Middle frontal gyrus (tissue), 1 donor: ENCODE measurements around the gene GAMT.
A peak's percentile ranks its signal among the peaks of the same experiment; 100 is the strongest.
"Not testable (repeated sequence)": the region's sequence is repeated elsewhere in the genome, so short reads cannot be mapped to it uniquely, and the experiment has no call there.

ENCODE experiments used
- DNase-seq: peaks from one replicate; pipeline ENCODE4 v3.0.0-alpha.2; 2015; ENCODE audit warnings: low spot score; ENCODE audit errors: extremely low spot score

The GAMT gene

DNA sequence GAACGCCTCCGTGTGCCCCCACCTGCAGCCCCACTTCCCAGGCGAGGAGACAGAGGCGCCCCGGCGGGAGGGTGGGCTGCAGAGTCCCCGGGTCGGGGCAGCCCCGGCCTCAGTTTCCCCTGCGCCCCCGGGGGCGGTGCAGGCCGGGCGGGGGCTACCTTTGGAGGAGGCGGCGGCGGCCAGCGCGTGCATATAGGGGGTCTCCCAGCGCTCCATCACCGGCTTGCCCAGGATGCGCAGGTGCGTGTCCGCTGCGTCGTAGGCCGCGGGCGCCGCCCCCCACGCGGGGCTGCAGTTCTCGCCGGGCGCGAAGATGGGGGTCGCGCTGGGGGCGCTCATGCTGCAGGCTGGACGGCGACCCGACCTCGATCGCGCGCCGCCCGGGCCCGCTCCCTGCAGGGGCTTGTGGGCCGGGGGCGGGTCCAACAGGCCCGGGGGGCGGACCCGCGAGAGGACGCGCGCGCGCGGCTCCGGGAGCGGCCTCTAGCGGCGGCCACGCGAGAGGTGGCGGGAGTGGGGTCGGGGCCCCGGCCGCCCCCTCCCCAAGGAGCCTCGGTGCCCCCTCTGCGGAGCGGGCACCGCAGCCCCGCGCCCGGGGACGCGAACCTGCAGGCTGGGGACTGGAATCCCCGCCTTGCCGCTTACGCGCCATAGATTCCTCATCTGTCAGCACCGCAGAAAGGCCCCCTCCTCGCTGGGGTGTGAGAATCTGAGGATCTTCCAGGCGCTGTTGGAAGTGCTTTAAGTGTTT, at the start of gene GAMT:
Gene GAMT (minus strand): TSS at position 405 of the 751 bp plus-strand sequence. CDS start 66 bp downstream, at position 339.
- no peak for DNase-seq

DNA sequence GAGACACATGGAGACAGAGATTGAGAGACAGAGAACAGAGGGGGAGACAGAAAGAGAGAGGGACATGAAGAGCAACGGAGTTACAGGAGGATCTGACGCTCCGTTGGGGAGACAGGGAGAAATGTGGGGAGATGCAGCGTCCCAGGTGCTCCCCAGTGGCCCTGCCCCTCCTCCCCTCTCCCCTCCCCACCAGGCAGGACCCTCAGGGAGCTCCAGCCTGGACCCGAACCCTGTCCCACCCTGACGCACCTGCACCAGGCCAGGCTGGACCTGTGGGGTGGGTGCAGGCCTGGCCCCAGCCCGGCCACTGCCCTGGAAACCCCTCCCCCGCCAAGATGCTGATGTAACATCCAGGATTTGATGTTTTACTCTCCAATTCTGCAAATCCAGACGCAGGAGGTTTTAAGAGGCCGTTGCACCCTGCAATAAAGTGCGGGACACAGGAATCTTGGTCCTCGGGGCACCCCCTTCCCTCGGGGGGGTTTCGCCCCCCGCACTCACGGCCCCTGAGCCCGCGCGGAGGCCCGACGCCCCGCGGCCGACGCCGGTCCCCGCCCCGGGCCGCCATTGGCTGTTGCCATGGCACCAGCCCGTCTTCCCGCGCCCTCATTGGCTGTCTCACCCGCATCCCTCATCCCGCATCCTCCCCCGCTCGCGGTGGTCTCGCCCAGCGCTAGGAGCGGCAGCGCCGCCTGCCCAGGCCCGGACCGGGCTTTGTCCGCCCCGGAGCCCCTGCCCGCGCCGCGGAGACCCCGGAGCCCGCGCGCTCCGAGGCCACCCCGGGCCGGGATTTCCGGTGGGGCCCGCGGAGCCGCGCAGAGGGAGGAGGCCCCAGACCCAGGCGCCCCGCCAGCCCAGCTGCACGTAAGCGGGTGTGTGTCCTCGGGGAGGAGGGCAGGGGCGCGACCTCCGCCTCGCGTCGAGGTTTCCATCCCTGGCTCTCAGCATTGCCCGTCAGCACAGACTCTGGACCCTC, 48.4 kb upstream of the GAMT start, which contains the start of gene APC2:
Gene APC2 (plus strand): TSS at position 655 of the 976 bp plus-strand sequence. CDS start 2,881 bp downstream, outside the sequence.
- peak; percentile 78 for DNase-seq

DNA sequence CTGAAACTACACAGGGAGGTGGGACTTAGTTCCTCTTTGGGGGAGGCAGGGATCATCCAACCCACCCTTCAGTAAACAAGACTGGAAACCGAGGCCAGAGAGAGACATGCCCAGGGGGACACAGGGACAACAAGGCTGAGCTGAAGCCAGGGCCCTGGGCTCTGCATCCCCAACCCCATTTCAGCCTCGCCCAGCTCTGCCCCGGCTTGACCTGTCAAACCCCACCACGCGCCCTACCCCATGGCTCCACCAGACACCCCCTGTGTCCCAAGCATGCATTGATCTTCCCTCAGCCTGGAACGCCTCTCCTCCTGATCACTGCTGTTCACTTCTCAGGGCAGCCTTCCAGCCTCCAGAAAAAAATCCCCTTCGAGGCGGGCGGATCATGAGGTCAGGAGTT, 46.6 kb upstream of the GAMT start:
- DNase-seq = no peak

GRCh38 chr19:1447504-1447903, 46.2 kb upstream of the GAMT start:
- no peak for DNase-seq

DNA sequence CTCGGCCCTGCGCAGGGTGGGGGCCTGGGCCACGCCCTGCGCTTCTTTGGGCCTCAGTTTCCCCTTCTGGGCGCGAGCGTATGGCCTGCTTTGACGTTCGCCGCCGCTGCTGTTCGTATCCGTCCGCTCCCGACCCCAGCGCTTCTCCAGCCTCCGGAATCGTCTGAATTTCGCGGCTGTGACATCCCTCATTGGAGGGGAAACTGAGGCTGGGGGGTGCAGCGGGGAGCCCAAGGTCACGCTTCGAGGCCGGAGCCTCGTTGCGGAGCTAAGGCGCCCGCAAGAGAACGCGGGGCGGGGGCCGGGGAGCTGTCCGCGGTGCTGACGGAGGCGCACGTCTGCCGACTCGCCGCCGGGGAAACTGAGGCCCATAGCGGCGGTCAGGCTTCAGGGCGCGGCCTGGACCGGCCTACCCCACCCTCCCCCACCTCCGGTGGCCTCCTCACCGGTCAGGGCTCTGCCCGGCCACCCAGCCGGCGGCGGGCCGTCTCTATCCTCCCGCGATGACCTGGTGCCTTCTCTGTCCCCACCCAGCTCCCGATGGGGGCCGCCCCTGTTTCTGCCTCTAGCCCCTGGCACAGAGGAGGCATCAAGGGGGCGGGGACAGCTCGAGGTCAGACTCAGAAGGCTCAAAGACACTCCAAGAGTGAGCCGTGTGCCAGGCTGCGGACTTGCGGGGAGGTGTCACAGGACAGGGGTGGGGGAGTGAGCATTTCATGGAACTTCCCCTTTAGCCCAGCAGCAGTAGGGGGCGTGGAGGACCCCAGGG, 45.6 kb upstream of the GAMT start:
- no peak for DNase-seq

DNA sequence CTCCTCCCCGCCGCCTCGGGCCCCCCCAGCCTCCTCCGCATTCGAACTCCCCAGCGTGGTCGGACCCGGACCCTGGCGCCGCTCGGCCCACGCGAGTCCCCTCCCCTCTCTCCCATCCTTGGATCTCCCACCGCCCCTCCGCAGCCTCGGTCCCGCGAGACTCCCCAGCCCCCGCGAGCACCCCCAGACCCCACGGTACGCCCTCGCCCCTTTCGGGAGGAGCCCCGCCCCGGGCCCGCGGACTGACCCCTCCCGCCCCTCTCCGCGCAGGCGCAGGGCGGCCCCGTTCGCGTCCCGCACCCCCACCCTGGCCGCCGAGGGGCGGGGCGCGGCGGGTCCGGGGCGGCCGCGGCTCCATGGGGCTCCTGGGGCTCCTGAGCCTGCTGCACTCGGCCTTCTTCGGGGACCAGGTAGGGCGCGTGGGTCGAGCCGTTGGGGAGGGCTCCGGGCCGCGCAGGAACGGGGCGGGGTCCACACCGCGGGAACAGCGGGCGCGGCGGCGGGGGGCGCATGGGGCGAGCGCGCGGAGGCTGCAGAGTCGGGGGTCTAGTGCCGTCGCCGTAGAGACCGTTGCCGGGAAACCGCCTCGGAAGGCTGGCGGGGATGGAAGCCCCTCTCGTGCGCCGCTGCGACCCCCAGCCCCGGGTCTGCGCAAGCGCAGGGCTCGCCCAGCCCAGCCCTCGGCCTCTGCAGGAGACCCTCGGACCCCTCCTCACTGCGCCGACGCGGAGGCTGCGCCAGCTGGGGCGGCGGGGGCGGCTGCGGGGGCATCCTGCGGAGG, 44.8 kb upstream of the GAMT start:
- no peak for DNase-seq

DNA sequence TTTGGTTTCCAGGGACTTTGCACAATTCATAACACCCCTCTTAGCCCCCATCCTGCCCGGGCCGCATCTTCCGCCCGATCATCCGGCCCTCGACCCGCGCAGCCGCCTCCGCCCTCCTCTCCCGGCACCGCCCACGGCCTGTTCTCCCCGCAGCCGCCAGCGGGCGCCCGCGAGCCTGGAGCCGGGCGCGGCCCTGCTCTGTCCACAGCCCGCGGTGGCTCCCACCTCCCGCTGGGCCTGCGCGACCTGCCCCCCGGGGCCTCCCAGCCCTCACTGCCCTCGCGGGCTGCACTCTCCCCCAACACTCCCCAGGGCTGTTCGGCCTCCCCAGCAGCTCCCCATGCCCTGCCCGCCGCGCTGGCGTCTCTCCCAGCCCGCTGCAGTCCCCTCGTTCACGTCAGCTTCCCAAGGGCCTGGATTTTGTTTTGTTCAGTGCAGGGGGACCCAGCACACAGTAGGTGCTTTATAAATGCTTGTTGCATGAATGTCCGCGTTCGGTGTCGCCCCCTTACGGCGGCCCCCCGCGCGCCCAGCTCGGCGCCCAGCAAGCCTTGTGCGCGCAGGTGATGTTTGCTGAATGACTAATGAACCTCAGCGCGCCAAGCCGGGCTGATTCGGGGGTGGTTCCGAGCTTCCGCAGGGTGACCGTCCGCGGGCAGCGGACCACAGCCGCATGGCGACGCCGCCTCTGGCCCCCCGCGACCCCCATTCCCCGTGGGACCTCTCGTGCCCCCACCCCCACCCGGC, 44.0 kb upstream of the GAMT start:
- DNase-seq = no peak

DNA sequence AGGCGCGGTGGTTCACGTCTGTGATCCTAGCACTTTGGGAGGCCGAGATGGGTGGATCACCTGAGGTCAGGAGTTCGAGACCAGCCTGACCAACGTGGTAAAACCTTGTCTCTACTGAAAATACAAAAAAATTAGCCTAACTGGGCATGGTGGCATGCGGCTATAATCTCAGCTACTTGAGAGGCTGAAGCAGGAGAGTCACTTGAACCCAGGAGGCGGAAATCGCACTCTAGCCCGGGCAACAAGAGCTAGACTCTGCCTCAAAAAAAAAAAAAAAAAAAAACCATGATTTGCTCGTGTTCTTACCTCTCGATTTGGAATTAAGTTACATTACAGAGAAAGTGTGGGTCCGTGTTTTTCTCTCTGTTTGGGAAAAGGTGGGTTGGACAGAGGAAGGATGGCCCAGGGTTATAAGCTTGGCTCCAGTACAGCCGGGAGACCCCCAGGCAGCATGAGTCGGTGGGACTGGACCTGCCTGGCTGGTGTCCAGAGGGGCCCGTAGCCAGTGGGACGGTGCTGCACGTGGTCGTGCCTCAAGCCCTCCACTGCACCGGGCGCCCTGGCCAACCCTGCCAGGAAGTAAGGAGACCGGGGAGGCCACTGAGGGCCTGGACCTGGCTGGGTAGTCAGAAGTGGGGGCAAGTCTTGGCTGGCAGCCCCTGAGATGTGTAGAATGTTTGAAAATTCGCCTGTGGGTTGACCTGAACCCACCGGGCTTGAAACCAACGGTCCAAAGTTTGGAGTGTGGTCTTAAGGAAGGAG, 40.5 kb upstream of the GAMT start:
- DNase-seq = no peak

- no peak for DNase-seq
Observed at GRCh38 chr19:1441022-1441426, 39.7 kb upstream of the GAMT start.

DNA sequence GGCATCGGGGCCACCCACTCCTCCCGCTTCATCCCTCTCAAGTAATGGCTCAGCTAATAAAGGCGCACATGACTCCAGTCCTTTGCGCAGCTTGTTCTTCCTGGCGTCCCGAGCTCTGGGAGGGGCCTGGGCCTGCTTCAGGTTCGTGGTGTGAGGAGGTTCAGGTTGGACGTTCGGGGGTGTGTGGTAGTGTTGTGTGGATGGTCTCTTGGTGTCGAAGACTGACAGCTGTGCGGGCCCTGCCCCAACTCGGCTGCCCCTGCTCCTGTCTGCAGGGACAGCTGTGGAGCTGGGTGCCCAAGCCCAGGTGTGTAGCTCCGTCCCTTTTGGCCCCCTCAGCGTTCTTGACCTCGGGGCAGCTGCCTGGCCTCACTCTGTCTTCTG, 39.1 kb upstream of the GAMT start:
- no peak for DNase-seq

GRCh38 chr19:1439525-1440417, 38.4 kb upstream of the GAMT start:
- DNase-seq = not testable (repeated sequence)

DNA sequence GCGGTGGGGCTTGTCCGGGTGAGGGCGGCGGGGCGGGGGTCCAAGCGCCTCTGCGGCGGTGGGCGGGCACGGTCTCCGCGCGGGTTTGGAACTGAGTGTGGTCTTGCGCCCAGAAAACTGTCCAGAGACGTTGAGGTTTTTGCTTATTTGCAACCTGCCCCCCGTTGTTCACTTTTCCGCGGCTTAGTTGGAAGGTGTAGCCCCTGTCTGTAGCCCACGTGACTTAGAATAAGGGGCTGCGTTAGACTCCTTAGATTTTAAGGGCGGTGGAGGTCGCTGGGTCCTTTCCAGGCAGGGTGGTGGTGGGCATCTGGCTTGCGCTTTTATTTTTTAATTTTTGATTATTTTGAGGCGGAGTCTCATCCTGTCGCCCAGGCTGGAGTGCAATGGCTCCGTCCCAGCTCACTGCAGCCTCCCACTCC, 37.6 kb upstream of the GAMT start:
- no peak for DNase-seq

GRCh38 chr19:1438035-1438932, 36.9 kb upstream of the GAMT start, which contains the start of gene RPS15:
Gene RPS15, plus strand, starts transcription at chr19:1438396. Its CDS starts 30 bp downstream, at chr19:1438426.
- DNase-seq = peak; percentile 91

- DNase-seq = no peak
Observed at GRCh38 chr19:1437609-1438008, 36.3 kb upstream of the GAMT start.

- DNase-seq = no peak
Observed at GRCh38 chr19:1435378-1435989, 34.1 kb upstream of the GAMT start.

DNA sequence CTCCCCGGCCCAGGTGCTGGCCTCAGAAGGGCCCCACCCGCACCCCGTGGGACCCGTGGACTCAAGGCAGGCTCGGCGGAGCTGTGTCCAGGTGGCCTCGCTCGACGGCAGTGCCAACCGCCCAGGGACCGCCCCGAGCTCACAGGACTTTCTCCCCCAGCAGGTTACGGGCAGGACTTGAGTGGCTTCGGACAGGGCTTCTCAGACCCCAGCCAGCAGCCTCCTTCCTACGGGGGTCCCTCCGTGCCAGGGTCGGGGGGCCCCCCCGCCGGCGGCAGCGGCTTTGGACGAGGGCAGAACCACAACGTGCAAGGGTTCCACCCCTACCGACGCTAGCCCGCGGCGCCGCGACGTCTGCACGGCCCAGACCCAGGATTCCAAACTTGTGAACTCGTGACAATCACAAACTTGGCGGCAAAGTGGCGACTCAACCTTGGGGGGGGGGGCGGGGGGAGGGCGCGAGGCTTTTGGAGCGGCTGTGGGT, 33.3 kb upstream of the GAMT start:
- no peak for DNase-seq

- no peak for DNase-seq
Observed at GRCh38 chr19:1434040-1434366, 32.7 kb upstream of the GAMT start.
